Neural progenitor cell (in vitro differentiated cells): ENCODE data around the gene CREB3L4. TPM values are rescaled to one million over a fixed set of nuclear protein-coding genes. Genes with fewer than 3 reads are reported as not detected.

ENCODE experiments used
- DNase-seq: peaks from one replicate; pipeline ENCODE4 v3.0.0-alpha.2; 2016; ENCODE audit warnings: low spot score
- H2AFZ ChIP-seq: fragments of 200-600 bp; sonication (generic); replicated peaks from 2 replicates; pipeline ENCODE4 v1.6.1; 2016; ENCODE audit warnings: antibody characterized with exemption
- H3F3A ChIP-seq: fragments of 200-600 bp; sonication (generic); 2 replicates; pipeline ENCODE4 v1.6.1; 2016; ENCODE audit warnings: antibody characterized with exemption, low read depth
- H3K27ac ChIP-seq: fragments of 200-600 bp; sonication (generic); 2 replicates; pipeline ENCODE4 v1.5.1; 2016; ENCODE audit warnings: mild to moderate bottlenecking
- H3K27me3 ChIP-seq: fragments of 200-600 bp; sonication (generic); 2 replicates; pipeline ENCODE4 v1.6.1; 2016; ENCODE audit warnings: mild to moderate bottlenecking, moderate library complexity
- H3K36me3 ChIP-seq: fragments of 200-600 bp; sonication (generic); 2 replicates; pipeline ENCODE4 v1.5.1; 2016
- H3K4me1 ChIP-seq: fragments of 200-600 bp; sonication (generic); 2 replicates; pipeline ENCODE4 v1.6.1; 2016; ENCODE audit warnings: mixed run types
- H3K4me2 ChIP-seq: fragments of 200-600 bp; sonication (generic); 2 replicates; pipeline ENCODE4 v1.6.1; 2016
- H3K4me3 ChIP-seq: fragments of 200-600 bp; sonication (generic); 2 replicates; pipeline ENCODE4 v1.5.1; 2016
- H3K79me2 ChIP-seq: fragments of 200-600 bp; sonication (generic); 2 replicates; pipeline ENCODE4 v1.6.1; 2016; ENCODE audit warnings: low read depth
- H3K9ac ChIP-seq: fragments of 200-600 bp; sonication (generic); 2 replicates; pipeline ENCODE4 v1.6.1; 2016
- H3K9me3 ChIP-seq: fragments of 200-600 bp; sonication (generic); 2 replicates; pipeline ENCODE4 v1.5.1; 2016; ENCODE audit warnings: low read depth
- H4K20me1 ChIP-seq: fragments of 200-600 bp; sonication (generic); 2 replicates; pipeline ENCODE4 v1.6.1; 2016; ENCODE audit warnings: low read depth
- H3K27ac Mint-ChIP-seq: 3 replicates; pipeline ENCODE4 v1.8.0; 2021; ENCODE audit warnings: mixed read lengths
- H3K27me3 Mint-ChIP-seq: 2 replicates; pipeline ENCODE4 v1.8.0; 2022; ENCODE audit warnings: low read depth, mild to moderate bottlenecking, inconsistent platforms, moderate library complexity, mixed read lengths; ENCODE audit not compliant: insufficient read depth
- H3K36me3 Mint-ChIP-seq: 3 replicates; pipeline ENCODE4 v1.8.0; 2021; ENCODE audit warnings: mixed read lengths
- H3K4me1 Mint-ChIP-seq: 3 replicates; pipeline ENCODE4 v1.8.0; 2021; ENCODE audit warnings: mixed read lengths
- H3K4me3 Mint-ChIP-seq: 3 replicates; pipeline ENCODE4 v1.8.0; 2021; ENCODE audit warnings: mild to moderate bottlenecking, moderate library complexity, mixed read lengths
- H3K9me3 Mint-ChIP-seq: 3 replicates; pipeline ENCODE4 v1.8.0; 2020; ENCODE audit warnings: mixed read lengths
- CTCF ChIP-seq: fragments of 200-600 bp; sonication (generic); IDR thresholded peaks from 2 replicates; pipeline ENCODE4 v1.5.1; 2017; ENCODE audit warnings: antibody characterized with exemption, mild to moderate bottlenecking
- EZH2 ChIP-seq: fragments of 200-600 bp; sonication (generic); IDR thresholded peaks from 2 replicates; pipeline ENCODE4 v1.6.1; 2017; ENCODE audit warnings: antibody characterized with exemption, mild to moderate bottlenecking, moderate library complexity
- EZH2phosphoT487 ChIP-seq: fragments of 200-600 bp; sonication (generic); IDR thresholded peaks from 2 replicates; pipeline ENCODE4 v1.6.1; 2017; ENCODE audit warnings: antibody characterized with exemption
- total RNA-seq: library from RNA; depleted of rRNA; stranded (reverse); fragments of >200 nt; gene quantifications from 2 replicates; pipeline ENCODE4 v1.2.3, GENCODE V29; 2015; ENCODE audit warnings: low replicate concordance

The CREB3L4 gene
- total RNA-seq, 1 donor from 2014 or later = 33.8 TPM

- Histone ChIP-seq H3K36me3 (no peaks in the 10 kb centered on the region), H3K4me2 (no peak overlapping the region), H3K9me3 (no peaks in the 10 kb centered on the region), H3K27me3 (no peaks in the 10 kb centered on the region), H3K79me2 (peaks cover 17% of the 10 kb centered on the region), H3F3A (peaks cover 28% of the 10 kb centered on the region), H3K4me1 (peaks cover 5% of the 10 kb centered on the region), H3K9ac (no peak overlapping the region), H2AFZ (no peak overlapping the region), H4K20me1 (peaks cover 18% of the 10 kb centered on the region), H3K4me3 (no peak overlapping the region), H3K27ac (no peak overlapping the region)
- H3K4me1 Mint-ChIP-seq = peaks cover 19% of the 10 kb centered on the region
- no peaks in the 10 kb centered on the region for H3K9me3 Mint-ChIP-seq
- peak overlapping the region; percentile 90 for H3K4me3 Mint-ChIP-seq
- DNase-seq = no peak
- TF ChIP-seq CTCF = no peak
- TF ChIP-seq EZH2 = no peak
- TF ChIP-seq EZH2phosphoT487 = no peak
- H3K36me3 Mint-ChIP-seq = peaks cover 24% of the 10 kb centered on the region
- no peak overlapping the region for H3K27ac Mint-ChIP-seq
- H3K27me3 Mint-ChIP-seq = peaks cover 4% of the 10 kb centered on the region
Measured at GRCh38 chr1:153944005-153944826, 23.5 kb upstream of the CREB3L4 start.

GRCh38 chr1:153944827-153945117 lies 22.9 kb upstream of the CREB3L4 start:
- Histone ChIP-seq H3K27me3 (no peaks in the 10 kb centered on the region), H3K27ac (no peak overlapping the region), H3K4me1 (peaks cover 5% of the 10 kb centered on the region), H3K79me2 (peaks cover 17% of the 10 kb centered on the region), H2AFZ (no peak overlapping the region), H3K4me2 (no peak overlapping the region), H3F3A (peaks cover 28% of the 10 kb centered on the region), H3K9ac (no peak overlapping the region), H3K4me3 (no peak overlapping the region), H3K36me3 (no peaks in the 10 kb centered on the region), H3K9me3 (no peaks in the 10 kb centered on the region), H4K20me1 (peaks cover 18% of the 10 kb centered on the region)
- Mint-ChIP-seq H3K9me3 (no peaks in the 10 kb centered on the region), H3K4me1 (peaks cover 19% of the 10 kb centered on the region), H3K27me3 (peaks cover 4% of the 10 kb centered on the region), H3K27ac (no peak overlapping the region), H3K4me3 (peak overlapping the region; percentile 90), H3K36me3 (peaks cover 22% of the 10 kb centered on the region)
- DNase-seq = no peak
- TF ChIP-seq EZH2 = no peak
- TF ChIP-seq CTCF = no peak
- TF ChIP-seq EZH2phosphoT487 = no peak

DNA sequence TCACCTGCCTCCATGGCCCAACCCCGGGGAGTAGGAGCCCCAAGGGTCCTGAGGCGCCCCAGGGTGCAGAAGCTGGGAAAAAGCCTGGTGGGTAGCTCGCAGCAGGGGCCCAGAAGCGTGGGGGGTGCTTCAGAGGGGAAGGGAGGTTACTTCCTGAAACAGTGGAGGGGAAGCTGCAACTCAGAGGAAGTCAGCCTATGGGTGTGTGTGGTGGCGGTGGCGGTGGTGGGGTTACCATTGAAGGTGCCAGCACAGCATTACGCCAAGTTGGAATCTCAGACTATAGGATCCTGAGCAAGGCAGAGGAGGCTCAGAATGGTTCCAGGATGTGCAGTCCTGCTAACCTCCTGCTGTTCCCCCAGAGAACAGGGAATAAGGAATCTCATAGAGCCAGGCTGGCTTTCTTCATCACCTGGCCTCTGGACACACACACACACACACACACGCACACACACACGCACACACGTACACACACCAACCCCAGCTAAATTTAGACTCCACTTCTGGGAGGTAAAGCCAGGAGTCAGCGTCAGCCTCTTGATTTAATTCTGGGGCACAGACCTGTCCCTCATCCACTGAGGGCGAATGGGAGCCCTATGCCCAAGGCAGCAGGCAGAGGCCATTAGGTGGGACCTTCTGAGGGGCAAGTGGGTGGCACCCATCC lies 22.4 kb upstream of the CREB3L4 start:
- Histone ChIP-seq H3F3A (peaks cover 28% of the 10 kb centered on the region), H3K9me3 (no peaks in the 10 kb centered on the region), H3K27me3 (no peaks in the 10 kb centered on the region), H3K9ac (no peak overlapping the region), H3K4me2 (peak overlapping the region; percentile 98), H3K4me3 (peak overlapping the region; percentile 73), H3K36me3 (no peaks in the 10 kb centered on the region), H4K20me1 (peaks cover 18% of the 10 kb centered on the region), H3K27ac (no peak overlapping the region), H2AFZ (peak overlapping the region; percentile 89), H3K79me2 (peaks cover 17% of the 10 kb centered on the region), H3K4me1 (peaks cover 5% of the 10 kb centered on the region)
- H3K36me3 Mint-ChIP-seq = peaks cover 20% of the 10 kb centered on the region
- peak; percentile 36 for DNase-seq
- TF ChIP-seq EZH2 (no peak), EZH2phosphoT487 (no peak), CTCF (no peak)
- H3K27ac Mint-ChIP-seq = no peak overlapping the region
- H3K4me3 Mint-ChIP-seq = peak overlapping the region; percentile 90
- H3K27me3 Mint-ChIP-seq = peaks cover 2% of the 10 kb centered on the region
- H3K9me3 Mint-ChIP-seq = no peaks in the 10 kb centered on the region
- H3K4me1 Mint-ChIP-seq = peaks cover 19% of the 10 kb centered on the region
